HepG2 (cell line): ENCODE data around the gene SIRT7. TPM values are rescaled to one million over a fixed set of nuclear protein-coding genes. Genes with fewer than 3 reads are reported as not detected.

ENCODE experiments used
- CHD4 ChIP-seq: fragments of 200-600 bp; sonication (generic); IDR thresholded peaks from 2 replicates; pipeline ENCODE4 v1.7.0; 2017; ENCODE audit warnings: mild to moderate bottlenecking, low read length, borderline replicate concordance
- DPF2 ChIP-seq: sonication (generic); formaldehyde crosslinking; IDR thresholded peaks from 2 replicates; pipeline ENCODE4 v1.4.0; 2020; ENCODE audit warnings: mild to moderate bottlenecking, low read depth, missing genetic modification reagents, borderline replicate concordance
- ELF4 ChIP-seq: sonication (generic); formaldehyde crosslinking; IDR thresholded peaks from 2 replicates; pipeline ENCODE4 v1.5.0; 2020; ENCODE audit warnings: missing genetic modification reagents, mild to moderate bottlenecking, moderate library complexity, borderline replicate concordance
- ESRRA ChIP-seq: sonication (generic); formaldehyde crosslinking; IDR thresholded peaks from 2 replicates; pipeline ENCODE4 v1.5.1; 2020; ENCODE audit warnings: mild to moderate bottlenecking, low read depth, missing genetic modification reagents
- HMG20B ChIP-seq: conservative IDR thresholded peaks from 2 replicates; pipeline ENCODE4 v1.6.1; 2016; ENCODE audit warnings: missing genetic modification reagents, missing compliant biosample characterization
- HNRNPL ChIP-seq: fragments of 200-400 bp; formaldehyde crosslinking; IDR thresholded peaks from 2 replicates; pipeline ENCODE4 v1.6.1; 2017; ENCODE audit warnings: mild to moderate bottlenecking, low read depth, low read length
- JUND ChIP-seq: sonication (generic); formaldehyde crosslinking; IDR thresholded peaks from 2 replicates; pipeline ENCODE4 v1.8.0; 2022; ENCODE audit warnings: mild to moderate bottlenecking, missing genetic modification reagents
- KDM3A ChIP-seq: IDR thresholded peaks from 2 replicates; pipeline ENCODE4 v1.6.1; 2018; ENCODE audit warnings: low read depth, missing compliant biosample characterization
- KLF6 ChIP-seq: IDR thresholded peaks from 2 replicates; pipeline ENCODE4 v1.8.0; 2016; ENCODE audit warnings: missing biosample characterization, missing genetic modification reagents
- MATR3 ChIP-seq: sonication (generic); formaldehyde crosslinking; IDR thresholded peaks from 2 replicates; pipeline ENCODE4 v1.4.0; 2020; ENCODE audit warnings: missing genetic modification reagents
- MED8 ChIP-seq: sonication (generic); formaldehyde crosslinking; IDR thresholded peaks from 2 replicates; pipeline ENCODE4 v1.8.1; 2023; ENCODE audit warnings: mild to moderate bottlenecking, missing genetic modification reagents; ENCODE audit not compliant: insufficient replicate concordance
- MEIS1 ChIP-seq: sonication (generic); formaldehyde crosslinking; IDR thresholded peaks from 2 replicates; pipeline ENCODE4 v1.9.0; 2021; ENCODE audit warnings: mild to moderate bottlenecking, missing genetic modification reagents, moderate library complexity, borderline replicate concordance
- PLRG1 ChIP-seq: fragments of 450-650 bp; conservative IDR thresholded peaks from 2 replicates; pipeline ENCODE4 v1.6.1; 2016
- RELA ChIP-seq: sonication (generic); formaldehyde crosslinking; IDR thresholded peaks from 2 replicates; pipeline ENCODE4 v1.4.0; 2020; ENCODE audit warnings: missing genetic modification reagents
- TCF7 ChIP-seq: sonication (generic); IDR thresholded peaks from 2 replicates; pipeline ENCODE4 v1.6.1; 2016; ENCODE audit warnings: antibody characterized with exemption, low read depth
- ZFX ChIP-seq: sonication (generic); formaldehyde crosslinking; IDR thresholded peaks from 2 replicates; pipeline ENCODE4 v1.4.0; 2020; ENCODE audit warnings: mild to moderate bottlenecking, low read depth, missing genetic modification reagents, moderate library complexity
- ZNF510 ChIP-seq: sonication (generic); formaldehyde crosslinking; IDR thresholded peaks from 2 replicates; pipeline ENCODE4 v1.4.0; 2020; ENCODE audit warnings: low read depth, mild to moderate bottlenecking, missing genetic modification reagents
- ZNF547 ChIP-seq: sonication (generic); formaldehyde crosslinking; IDR thresholded peaks from 2 replicates; pipeline ENCODE4 v1.5.1; 2020; ENCODE audit warnings: mild to moderate bottlenecking, missing genetic modification reagents
- ZNF589 ChIP-seq: sonication (generic); formaldehyde crosslinking; conservative IDR thresholded peaks from 2 replicates; pipeline ENCODE4 v1.8.0; 2022; ENCODE audit warnings: mild to moderate bottlenecking, moderate library complexity, missing genetic modification reagents
- ZNF883 ChIP-seq: sonication (generic); formaldehyde crosslinking; IDR thresholded peaks from 2 replicates; pipeline ENCODE4 v1.5.1; 2020; ENCODE audit warnings: mild to moderate bottlenecking, missing genetic modification reagents; ENCODE audit errors: not compliant biosample characterization
- polyA plus RNA-seq, 8 experiments: library from polyadenylated mRNA; depleted of rRNA in 3 of 8; stranded (reverse) in 7 of 8; unstranded in 1 of 8; fragments of >200 nt; fragmentation: Illumina TruSeq in 4 of 8; extraction: Trizol in 4 of 8; gene quantifications; 2 replicates each; pipeline versions ENCODE4 v1.2.1 to v1.2.3, GENCODE V29; 2011 to 2016; ENCODE audit warnings: low read depth in 4 of 8, missing spikeins in 1 of 8, mixed read lengths in 1 of 8; ENCODE audit not compliant: insufficient read depth in 1 of 8
- total RNA-seq, 5 experiments: library from RNA; depleted of rRNA; stranded (reverse); fragments of >200 nt; fragmentation: Illumina TruSeq; extraction: Trizol; gene quantifications; 2 replicates each; pipeline ENCODE4 v1.2.3, GENCODE V29; 2016; ENCODE audit warnings: low read depth in 1 of 5
- TF ChIP-seq, protein P1 (sequence below): sonication (generic); formaldehyde crosslinking; IDR thresholded peaks from 2 replicates; pipeline ENCODE4 v1.5.0; 2020; ENCODE audit warnings: missing genetic modification reagents, mild to moderate bottlenecking, borderline replicate concordance
- TF ChIP-seq, protein P2 (sequence below): fragments of 450-650 bp; IDR thresholded peaks from 2 replicates; pipeline ENCODE4 v1.6.1; 2016
- TF ChIP-seq, protein P3 (sequence below): sonication (generic); formaldehyde crosslinking; IDR thresholded peaks from 2 replicates; pipeline ENCODE4 v1.9.0; 2021; ENCODE audit warnings: missing genetic modification reagents, borderline replicate concordance
- TF ChIP-seq, protein P4 (sequence below): sonication (generic); formaldehyde crosslinking; IDR thresholded peaks from 2 replicates; pipeline ENCODE4 v1.9.0; 2022; ENCODE audit warnings: missing genetic modification reagents, mild to moderate bottlenecking, borderline replicate concordance

Gene SIRT7
- total and polyA plus RNA-seq, 2 of the 13 experiments (the other 11 are each of a cell fraction or from before 2014, with no cell fraction given), result 8.3 to 24.8 TPM

DNA sequence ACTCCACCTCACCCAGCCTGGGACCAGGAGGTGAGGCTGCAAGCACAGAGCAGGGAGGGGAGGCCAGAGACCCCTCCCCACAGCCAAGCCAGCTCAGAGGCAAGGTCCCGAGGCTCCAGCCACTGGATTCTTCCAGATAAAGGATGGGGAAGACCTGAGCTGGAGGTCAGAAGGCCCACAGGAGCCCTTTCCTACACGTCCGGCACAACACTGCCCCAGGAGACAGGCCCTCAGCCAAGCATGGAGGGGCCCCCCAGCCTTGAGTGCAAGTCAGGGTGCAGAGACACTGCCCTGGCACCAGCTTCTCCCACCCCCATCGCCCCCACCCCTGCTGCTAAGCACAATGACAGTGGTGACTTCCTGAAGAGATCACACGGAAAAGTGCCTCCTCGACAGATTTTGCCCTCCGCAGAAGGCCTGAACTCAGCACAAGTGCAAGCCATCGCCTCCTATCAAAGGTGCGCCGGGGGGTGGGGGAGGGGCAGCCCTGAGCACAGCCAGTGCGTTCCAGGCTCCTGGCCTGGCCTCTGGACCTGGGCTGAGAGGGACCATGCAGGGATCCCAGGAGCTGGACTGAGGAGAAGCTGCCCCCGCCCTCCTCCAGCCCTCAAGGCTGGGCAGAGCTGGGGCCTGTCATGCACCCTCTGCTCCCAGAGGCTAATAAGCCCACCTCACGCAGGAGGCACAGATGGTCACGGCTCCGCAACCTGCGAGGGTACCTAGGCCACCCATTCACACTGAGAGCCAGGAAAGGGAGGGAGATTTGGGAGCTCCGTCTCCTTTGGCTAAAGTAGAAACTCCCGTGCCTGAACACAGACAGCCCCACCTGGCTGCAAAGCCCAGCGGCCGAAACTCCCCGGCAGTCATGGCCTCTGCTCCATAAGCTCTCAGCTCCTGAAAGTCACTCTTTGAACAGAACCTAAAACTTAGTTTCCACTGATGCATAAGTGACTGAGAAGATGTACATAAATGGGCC lies 6.9 kb upstream of the SIRT7 start (continued):
- TF ChIP-seq ZNF883 (CRISPR knock-in tag) (no peak), ESRRA (CRISPR knock-in tag) (no peak), KDM3A (CRISPR knock-in tag) (no peak), HNRNPL (no peak; the same call in 1 of the 2 replicates), PLRG1 (no peak), TCF7 (no peak), ZNF510 (CRISPR knock-in tag) (no peak), JUND (CRISPR knock-in tag) (no peak), ZNF589 (no peak), MATR3 (no peak), HMG20B (CRISPR knock-in tag) (no peak), ZFX (CRISPR knock-in tag) (peak; percentile 83), ELF4 (CRISPR knock-in tag) (no peak), CHD4 (no peak), RELA (CRISPR knock-in tag) (no peak), DPF2 (peak; percentile 46; the same call in 1 of the 2 replicates), MED8 (no peak), MEIS1 (CRISPR knock-in tag) (peak; percentile 64; the same call in 1 of the 2 replicates), ZNF547 (CRISPR knock-in tag) (no peak), KLF6 (CRISPR knock-in tag) (no peak)
- TF ChIP-seq, protein P1, sequence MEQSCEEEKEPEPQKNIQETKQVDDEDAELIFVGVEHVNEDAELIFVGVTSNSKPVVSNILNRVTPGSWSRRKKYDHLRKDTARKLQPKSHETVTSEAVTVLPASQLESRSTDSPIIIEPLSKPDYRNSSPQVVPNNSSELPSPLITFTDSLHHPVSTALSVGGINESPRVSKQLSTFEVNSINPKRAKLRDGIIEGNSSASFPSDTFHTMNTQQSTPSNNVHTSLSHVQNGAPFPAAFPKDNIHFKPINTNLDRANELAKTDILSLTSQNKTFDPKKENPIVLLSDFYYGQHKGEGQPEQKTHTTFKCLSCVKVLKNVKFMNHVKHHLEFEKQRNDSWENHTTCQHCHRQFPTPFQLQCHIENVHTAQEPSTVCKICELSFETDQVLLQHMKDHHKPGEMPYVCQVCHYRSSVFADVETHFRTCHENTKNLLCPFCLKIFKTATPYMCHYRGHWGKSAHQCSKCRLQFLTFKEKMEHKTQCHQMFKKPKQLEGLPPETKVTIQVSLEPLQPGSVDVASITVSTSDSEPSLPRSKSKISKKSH (CRISPR knock-in tag), result no peak
- TF ChIP-seq, protein P2, sequence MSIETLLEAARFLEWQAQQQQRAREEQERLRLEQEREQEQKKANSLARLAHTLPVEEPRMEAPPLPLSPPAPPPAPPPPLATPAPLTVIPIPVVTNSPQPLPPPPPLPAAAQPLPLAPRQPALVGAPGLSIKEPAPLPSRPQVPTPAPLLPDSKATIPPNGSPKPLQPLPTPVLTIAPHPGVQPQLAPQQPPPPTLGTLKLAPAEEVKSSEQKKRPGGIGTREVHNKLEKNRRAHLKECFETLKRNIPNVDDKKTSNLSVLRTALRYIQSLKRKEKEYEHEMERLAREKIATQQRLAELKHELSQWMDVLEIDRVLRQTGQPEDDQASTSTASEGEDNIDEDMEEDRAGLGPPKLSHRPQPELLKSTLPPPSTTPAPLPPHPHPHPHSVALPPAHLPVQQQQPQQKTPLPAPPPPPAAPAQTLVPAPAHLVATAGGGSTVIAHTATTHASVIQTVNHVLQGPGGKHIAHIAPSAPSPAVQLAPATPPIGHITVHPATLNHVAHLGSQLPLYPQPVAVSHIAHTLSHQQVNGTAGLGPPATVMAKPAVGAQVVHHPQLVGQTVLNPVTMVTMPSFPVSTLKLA, result no peak
- TF ChIP-seq, protein P3, sequence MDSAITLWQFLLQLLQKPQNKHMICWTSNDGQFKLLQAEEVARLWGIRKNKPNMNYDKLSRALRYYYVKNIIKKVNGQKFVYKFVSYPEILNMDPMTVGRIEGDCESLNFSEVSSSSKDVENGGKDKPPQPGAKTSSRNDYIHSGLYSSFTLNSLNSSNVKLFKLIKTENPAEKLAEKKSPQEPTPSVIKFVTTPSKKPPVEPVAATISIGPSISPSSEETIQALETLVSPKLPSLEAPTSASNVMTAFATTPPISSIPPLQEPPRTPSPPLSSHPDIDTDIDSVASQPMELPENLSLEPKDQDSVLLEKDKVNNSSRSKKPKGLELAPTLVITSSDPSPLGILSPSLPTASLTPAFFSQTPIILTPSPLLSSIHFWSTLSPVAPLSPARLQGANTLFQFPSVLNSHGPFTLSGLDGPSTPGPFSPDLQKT, result no peak
- TF ChIP-seq, protein P4, sequence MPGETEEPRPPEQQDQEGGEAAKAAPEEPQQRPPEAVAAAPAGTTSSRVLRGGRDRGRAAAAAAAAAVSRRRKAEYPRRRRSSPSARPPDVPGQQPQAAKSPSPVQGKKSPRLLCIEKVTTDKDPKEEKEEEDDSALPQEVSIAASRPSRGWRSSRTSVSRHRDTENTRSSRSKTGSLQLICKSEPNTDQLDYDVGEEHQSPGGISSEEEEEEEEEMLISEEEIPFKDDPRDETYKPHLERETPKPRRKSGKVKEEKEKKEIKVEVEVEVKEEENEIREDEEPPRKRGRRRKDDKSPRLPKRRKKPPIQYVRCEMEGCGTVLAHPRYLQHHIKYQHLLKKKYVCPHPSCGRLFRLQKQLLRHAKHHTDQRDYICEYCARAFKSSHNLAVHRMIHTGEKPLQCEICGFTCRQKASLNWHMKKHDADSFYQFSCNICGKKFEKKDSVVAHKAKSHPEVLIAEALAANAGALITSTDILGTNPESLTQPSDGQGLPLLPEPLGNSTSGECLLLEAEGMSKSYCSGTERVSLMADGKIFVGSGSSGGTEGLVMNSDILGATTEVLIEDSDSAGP (CRISPR knock-in tag), result peak; percentile 64; the same call in 1 of the 2 replicates
